Head of caudate nucleus (tissue), 42 donors: Measurements from ENCODE around the gene TFG.

Source experiments
- DNase-seq, 42 donors: peaks; one replicate each; pipeline versions ENCODE4 v3.0.0 to v3.0.0-alpha.2; 2020 to 2021; ENCODE audit warnings: mixed read lengths in 7 of 42
- intact Hi-C: fragments of 100-400 bp; cut with DNase I; formaldehyde crosslinking; loops from one replicate; pipeline ENCODE4 v1.15.0; 2022

Gene TFG

GRCh38 chr3:100702082-100702979 lies 7.0 kb upstream of the TFG start:
- intact Hi-C loops = no loop called here
- no peak for DNase-seq

DNA sequence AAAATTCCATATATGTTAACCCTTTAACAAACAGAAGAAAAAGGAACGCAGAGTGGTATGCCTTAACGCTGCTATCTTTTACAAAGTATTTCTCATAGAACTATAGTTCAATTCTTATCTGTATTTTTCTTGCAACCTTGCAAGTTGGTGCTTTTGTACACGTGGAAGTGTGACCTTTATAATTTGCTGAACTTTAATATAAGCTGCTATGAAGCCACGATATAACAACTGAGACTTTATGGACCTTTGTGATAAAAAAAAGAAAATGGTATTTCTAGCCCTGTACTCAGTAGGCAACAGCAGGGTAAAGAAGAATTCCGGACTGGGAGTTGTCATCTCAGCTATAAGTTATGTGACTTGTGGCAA lies 6.3 kb upstream of the TFG start:
- intact Hi-C loops = no loop called here
- DNase-seq = no peak

DNA sequence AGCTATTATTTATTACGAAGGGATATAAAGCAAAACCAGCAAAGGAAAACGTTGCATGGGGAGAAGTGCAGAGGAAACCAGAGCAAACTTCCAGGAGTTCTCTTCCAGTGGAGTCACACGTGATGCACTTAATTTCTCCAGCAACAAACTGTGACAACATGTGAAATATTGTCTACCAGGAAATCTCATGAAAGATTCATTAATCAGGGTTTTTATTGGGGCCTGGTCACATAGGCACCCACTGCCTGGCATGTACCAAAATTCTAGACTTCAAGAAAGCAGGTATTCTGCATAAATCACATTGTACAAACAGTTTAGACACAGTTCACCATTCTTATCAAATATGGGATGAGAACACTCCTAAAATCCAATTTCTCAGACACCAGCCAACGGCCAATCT lies 5.4 kb upstream of the TFG start:
- intact Hi-C loops = no loop called here
- no peak for DNase-seq

DNA sequence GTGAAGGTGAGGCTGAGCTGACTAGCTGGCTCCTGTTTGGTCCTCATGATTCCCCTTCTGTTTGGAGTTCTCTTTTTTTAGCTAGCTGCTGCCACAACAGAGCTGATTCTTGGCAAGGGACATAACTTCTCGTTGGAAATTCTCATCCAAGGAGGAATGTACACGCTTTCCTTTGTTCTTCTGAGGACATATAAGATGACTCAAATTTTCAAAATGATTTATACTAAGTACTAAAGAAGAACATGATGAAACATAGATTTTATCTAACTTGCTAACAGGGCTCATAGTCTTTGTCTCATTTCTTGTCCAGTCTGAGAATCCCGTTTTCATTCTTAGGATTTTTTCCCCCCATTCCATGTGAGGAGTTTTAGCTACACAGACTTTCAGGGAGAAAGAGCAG lies 2.9 kb upstream of the TFG start:
- no peak for DNase-seq
- intact Hi-C loops = loop anchor here (5.0 kb wide), 1 partner anchor 304 kb away; the partner anchor contains the start of genes LNP1 and TOMM70

GRCh38 chr3:100708644-100708988 lies 678 bp upstream of the TFG start:
- intact Hi-C loops = loop anchor here (5.0 kb wide), 1 partner anchor 306 kb away; the partner anchor contains the start of genes LNP1 and TOMM70
- no peak for DNase-seq

DNA sequence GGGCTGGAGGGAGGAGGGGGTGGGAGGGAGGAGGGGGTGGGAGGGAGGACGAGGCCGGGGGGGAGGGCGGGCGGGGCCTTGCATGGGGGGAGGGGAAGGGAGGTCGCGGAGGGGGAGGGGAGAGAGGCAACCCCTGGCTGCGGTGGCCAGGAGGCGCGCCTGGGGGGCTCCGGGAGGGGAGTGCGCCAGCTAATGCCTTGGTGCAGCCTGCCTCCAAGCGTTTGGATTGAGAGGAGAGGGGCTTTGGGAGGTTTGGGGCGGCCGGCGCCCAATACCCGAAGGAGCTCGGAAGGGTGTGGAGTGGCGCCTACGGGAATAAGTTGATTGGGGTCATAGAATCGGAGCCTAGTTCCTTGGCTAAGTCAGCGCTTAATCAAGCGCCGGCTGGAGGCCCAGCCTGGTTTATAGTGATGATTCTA lies 557 bp downstream of the TFG start:
- intact Hi-C loops = loop anchor here (5.0 kb wide), 1 partner anchor 308 kb away; the partner anchor contains the start of genes LNP1 and TOMM70
- DNase-seq = peak in 34 of 42 donors; percentile 4 to 55 (median 26)

GRCh38 chr3:100710261-100710968 lies 1.1 kb downstream of the TFG start:
- no peak for DNase-seq
- intact Hi-C loops = no loop called here

- DNase-seq = no peak
- intact Hi-C loops = no loop called here
Measured at GRCh38 chr3:100715176-100715575, 5.9 kb downstream of the TFG start.

DNA sequence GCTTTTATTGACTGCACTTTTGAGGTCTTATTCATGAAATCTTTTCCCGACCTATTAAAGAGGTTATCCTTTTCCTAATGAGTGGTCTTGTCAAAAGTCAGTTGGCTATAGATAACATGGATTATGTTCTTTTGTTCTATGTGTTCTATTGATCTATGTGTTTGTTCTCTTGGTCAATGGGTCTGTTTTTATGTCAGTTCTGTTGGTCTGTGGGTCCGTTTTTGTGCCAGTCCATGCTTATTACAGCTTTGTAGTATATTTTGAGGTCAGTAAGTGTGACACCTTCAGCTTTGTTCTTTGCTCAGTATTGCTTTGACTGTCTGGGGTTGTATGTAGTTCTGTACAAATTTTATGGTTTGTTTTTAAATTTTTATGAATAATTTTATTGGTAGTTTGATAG lies 7.8 kb downstream of the TFG start:
- DNase-seq = no peak
- intact Hi-C loops = no loop called here

GRCh38 chr3:100717637-100718487 lies 8.6 kb downstream of the TFG start:
- no peak for DNase-seq
- intact Hi-C loops = no loop called here

DNA sequence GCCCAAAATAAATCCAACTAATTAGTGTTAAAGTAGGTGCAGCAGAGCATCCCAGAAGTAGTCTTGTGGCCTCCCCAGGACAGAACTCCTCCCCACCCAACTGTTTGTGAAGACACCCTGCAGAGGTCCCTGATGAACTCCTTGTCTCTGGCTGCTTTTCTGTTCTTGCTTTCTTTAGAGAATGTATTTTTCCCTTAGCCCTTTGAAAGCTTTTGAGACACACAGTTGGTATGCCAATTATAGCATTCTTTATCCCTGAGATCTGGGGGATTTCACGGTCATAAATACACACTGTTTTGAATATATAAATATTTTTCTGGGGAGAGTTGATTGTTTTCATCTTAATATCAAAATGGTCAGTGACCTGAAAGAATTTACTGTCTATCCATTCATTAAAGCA lies 9.8 kb downstream of the TFG start:
- DNase-seq = no peak
- intact Hi-C loops = no loop called here

DNA sequence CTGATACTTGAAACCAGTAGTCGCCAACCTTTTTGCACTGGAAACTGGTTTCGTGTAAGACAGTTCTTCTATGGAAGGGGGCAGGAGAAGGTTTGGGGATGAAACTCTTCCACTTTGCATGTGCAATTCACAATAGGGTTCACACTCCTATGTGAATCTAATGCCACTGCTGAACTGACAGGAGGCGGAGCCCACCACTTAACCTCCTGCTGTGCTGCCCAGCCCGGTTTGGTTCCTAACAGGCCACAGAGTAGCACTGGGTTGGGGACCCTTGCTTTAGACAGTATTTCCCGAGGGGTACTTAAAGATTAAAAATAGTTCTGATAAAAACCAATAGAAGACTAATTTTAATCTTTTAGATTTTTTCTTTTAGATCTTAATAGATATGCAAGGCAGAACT lies 11.1 kb downstream of the TFG start:
- no peak for DNase-seq
- intact Hi-C loops = no loop called here

GRCh38 chr3:100725935-100726513 lies 16.7 kb downstream of the TFG start:
- intact Hi-C loops = no loop called here
- DNase-seq = no peak

- DNase-seq = no peak
- intact Hi-C loops = no loop called here
Measured at GRCh38 chr3:100726706-100727105, 17.4 kb downstream of the TFG start.

DNA sequence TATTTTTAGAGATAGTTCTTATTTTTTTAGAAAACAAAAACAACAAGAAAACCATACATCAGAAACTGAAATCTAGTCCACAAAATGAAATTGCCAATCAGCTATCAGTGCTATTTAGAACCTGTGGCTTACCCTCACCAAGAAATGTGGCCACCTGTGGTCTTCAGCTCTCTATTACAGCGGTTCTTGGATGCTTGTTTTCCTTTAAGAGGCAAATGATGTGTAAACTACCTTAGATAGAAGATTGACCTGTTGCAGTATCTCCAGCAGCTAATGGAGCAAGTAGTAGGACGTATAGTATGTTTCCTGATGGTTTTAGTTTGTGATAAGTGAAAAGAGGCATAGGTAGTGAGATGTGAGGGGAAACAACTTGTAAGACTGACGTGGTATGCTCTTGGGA lies 21.2 kb downstream of the TFG start:
- intact Hi-C loops = no loop called here
- no peak for DNase-seq

DNA sequence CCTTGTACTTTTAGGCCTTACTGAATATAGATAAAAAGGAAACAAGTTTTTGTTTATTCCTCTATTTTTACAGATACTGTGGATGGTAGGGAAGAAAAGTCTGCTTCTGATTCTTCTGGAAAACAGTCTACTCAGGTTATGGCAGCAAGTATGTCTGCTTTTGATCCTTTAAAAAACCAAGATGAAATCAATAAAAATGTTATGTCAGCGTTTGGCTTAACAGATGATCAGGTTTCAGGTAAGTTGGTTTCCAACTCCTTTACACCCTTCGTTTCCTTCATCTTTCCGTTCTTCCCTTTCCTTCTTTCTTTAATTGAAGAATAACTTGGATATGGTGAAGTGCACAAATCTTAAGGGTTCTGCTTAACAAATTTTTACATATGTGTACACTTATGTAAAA lies 23.1 kb downstream of the TFG start:
- DNase-seq = no peak
- intact Hi-C loops = no loop called here

DNA sequence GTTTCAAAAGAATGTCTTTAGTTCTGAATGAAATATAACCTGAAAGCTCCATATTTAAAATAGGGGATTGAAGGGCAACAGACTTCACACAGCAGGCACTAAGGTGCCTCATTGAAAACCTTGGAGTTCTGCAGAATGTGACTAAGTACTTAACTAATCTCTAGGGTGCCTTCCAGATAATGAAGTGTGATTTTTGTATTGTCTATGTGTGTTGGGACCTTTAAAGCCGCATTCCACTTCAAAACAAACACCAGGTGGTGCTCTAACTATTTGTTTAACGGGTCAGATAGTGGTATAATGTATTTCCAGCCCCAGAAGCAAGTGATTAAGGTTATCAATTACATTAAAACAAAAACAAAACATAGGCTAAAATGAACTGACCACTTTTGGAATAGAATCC lies 28.0 kb downstream of the TFG start:
- intact Hi-C loops = no loop called here
- DNase-seq = peak in 1 of 42 donors; percentile 14

GRCh38 chr3:100740207-100740606 lies 30.9 kb downstream of the TFG start:
- intact Hi-C loops = no loop called here
- DNase-seq = no peak

DNA sequence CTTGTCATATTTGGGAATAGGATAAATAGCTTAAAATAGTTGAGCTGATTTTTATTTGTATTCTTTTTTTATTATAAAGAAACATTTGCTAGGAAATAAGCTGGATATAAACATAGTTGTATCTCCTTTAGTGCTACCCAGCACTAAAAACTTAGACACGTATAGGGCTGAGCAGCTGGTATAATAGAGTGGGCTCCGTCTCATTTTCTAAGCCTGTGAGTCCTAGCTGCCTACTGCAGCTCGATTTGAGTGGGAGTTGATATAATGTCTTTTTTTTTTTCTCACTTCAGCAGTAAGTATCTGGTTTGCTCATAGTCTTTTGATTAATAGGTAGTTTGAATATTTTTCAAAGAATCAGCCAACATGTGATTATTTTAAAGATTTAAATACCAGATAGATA lies 34.2 kb downstream of the TFG start:
- intact Hi-C loops = no loop called here
- DNase-seq = peak in 6 of 42 donors; percentile 10 to 54 (median 32)
